Measurements from ENCODE around the gene RAI14.

DNA sequence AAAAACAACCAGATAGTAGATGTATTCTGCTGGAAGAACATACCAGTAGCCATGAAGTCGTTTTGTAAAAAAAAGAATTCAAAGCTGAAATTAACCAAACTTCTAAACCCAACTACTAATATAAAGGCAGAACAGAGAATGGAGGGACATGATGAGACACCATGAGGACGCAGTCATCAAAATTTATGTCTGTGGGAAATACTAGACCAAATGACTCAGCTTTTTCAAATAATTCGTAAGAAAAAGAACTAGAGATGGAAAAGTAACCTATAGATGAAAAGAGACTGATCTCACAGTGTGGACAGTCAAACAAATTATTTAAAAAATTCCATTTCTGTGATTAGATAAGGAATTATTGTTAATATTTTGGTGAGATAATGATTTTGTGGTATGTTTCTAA, 193.1 kb downstream of the RAI14 start:
- TF ChIP-seq POLR2A (IDR thresholded peaks at IDR 0.05), result no peak
- no peak for TF ChIP-seq CTCF (IDR thresholded peaks at IDR 0.05)
- TF ChIP-seq POLR2AphosphoS5 (IDR thresholded peaks at IDR 0.05), result no peak
